ENCODE measurements around the gene SANBR.

DNA sequence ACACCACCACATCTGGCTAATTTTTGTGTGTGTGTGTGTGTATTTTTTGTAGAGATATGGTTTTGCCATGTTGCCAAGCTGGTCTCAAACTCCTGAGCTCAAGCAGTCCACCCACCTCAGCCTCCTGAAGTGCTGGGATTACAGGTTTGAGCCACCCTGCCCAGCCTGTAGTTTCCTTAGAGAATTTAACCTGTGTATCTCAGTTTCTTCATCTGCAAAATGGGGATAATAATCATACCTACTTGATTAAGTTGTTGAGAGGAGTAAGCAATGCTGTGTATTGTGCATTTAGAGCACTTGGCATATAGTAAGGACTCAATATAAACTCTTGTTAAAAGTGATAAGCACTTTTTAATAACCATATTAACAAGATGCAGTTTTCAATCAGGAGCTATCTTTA is 6.3 kb upstream of the SANBR start:
- TF ChIP-seq POLR2A (IDR thresholded peaks at IDR 0.05; ENCODE audit: low read depth, low read length) (no peak), JUN (IDR thresholded peaks at IDR 0.05; ENCODE audit: borderline replicate concordance, insufficient read depth, insufficient read length, low read depth) (no peak), MYC (IDR thresholded peaks at IDR 0.05; ENCODE audit: low read depth, low read length) (no peak)
- TF ChIP-seq, protein P1, sequence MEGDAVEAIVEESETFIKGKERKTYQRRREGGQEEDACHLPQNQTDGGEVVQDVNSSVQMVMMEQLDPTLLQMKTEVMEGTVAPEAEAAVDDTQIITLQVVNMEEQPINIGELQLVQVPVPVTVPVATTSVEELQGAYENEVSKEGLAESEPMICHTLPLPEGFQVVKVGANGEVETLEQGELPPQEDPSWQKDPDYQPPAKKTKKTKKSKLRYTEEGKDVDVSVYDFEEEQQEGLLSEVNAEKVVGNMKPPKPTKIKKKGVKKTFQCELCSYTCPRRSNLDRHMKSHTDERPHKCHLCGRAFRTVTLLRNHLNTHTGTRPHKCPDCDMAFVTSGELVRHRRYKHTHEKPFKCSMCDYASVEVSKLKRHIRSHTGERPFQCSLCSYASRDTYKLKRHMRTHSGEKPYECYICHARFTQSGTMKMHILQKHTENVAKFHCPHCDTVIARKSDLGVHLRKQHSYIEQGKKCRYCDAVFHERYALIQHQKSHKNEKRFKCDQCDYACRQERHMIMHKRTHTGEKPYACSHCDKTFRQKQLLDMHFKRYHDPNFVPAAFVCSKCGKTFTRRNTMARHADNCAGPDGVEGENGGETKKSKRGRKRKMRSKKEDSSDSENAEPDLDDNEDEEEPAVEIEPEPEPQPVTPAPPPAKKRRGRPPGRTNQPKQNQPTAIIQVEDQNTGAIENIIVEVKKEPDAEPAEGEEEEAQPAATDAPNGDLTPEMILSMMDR (IDR thresholded peaks at IDR 0.05; ENCODE audit: extremely low read depth in 1 of 2, insufficient read depth in 1 of 2, low read depth in 1 of 2, low read length in 2 of 2), result no peak

Data from endothelial cell of umbilical vein (primary cell).